Measurements from ENCODE around the gene IZUMO2. TPM values are rescaled to one million over a fixed set of nuclear protein-coding genes. Genes with fewer than 3 reads are reported as not detected.

Gene IZUMO2
- not detected for total RNA-seq

- no peaks in the 10 kb centered on the region for H3K4me1 Mint-ChIP-seq
- no peak within 1 kb of the TSS for H3K4me3 Mint-ChIP-seq
- ATAC-seq (no peak), DNase-seq (no peak)
- peaks cover 2% of the 10 kb centered on the region for H3K9me3 Mint-ChIP-seq (ENCODE audit: low read depth)
- H3K27me3 Mint-ChIP-seq: peaks cover 2% of the 10 kb centered on the region
- CTCF ChIA-PET: no interaction called here
- H3K27ac Mint-ChIP-seq: no peak within 1 kb of the TSS
- H3K36me3 Mint-ChIP-seq: peaks cover 1% of the 10 kb centered on the region
These were observed at the start of gene IZUMO2 for GRCh38 chr19:50162988-50163387. IZUMO2 (minus strand) TSS chr19:50163281; CDS start chr19:50163194, 87 bp downstream.

- peaks cover 2% of the 10 kb centered on the region for H3K9me3 Mint-ChIP-seq (ENCODE audit: low read depth)
- H3K36me3 Mint-ChIP-seq: peaks cover 1% of the 10 kb centered on the region
- CTCF ChIA-PET: no interaction called here
- H3K4me3 Mint-ChIP-seq: no peak overlapping the region
- no peak overlapping the region for H3K27ac Mint-ChIP-seq
- DNase-seq (no peak), ATAC-seq (no peak)
- H3K4me1 Mint-ChIP-seq: no peaks in the 10 kb centered on the region
- peaks cover 3% of the 10 kb centered on the region for H3K27me3 Mint-ChIP-seq
These were observed 47.3 kb upstream of the IZUMO2 start for GRCh38 chr19:50210425-50210824.

- H3K27ac Mint-ChIP-seq: no peak overlapping the region
- CTCF ChIA-PET: no interaction called here
- no peak overlapping the region for H3K4me3 Mint-ChIP-seq
- DNase-seq: no peak
- H3K9me3 Mint-ChIP-seq (ENCODE audit: low read depth): peaks cover 2% of the 10 kb centered on the region
- peaks cover 13% of the 10 kb centered on the region for H3K27me3 Mint-ChIP-seq
- H3K36me3 Mint-ChIP-seq: peaks cover 1% of the 10 kb centered on the region
- no peak for ATAC-seq
- H3K4me1 Mint-ChIP-seq: no peaks in the 10 kb centered on the region
These were observed 46.0 kb upstream of the IZUMO2 start for GRCh38 chr19:50209131-50209530.

GRCh38 chr19:50207730-50208129 is 44.6 kb upstream of the IZUMO2 start:
- Mint-ChIP-seq H3K36me3 (peaks cover 1% of the 10 kb centered on the region), H3K4me3 (no peak overlapping the region), H3K27ac (no peak overlapping the region), H3K9me3 (ENCODE audit: low read depth) (peaks cover 2% of the 10 kb centered on the region), H3K27me3 (peaks cover 21% of the 10 kb centered on the region), H3K4me1 (no peaks in the 10 kb centered on the region)
- CTCF ChIA-PET: no interaction called here
- DNase-seq (no peak), ATAC-seq (no peak)

GRCh38 chr19:50206191-50206590 is 43.1 kb upstream of the IZUMO2 start:
- Mint-ChIP-seq H3K27ac (no peak overlapping the region), H3K4me1 (no peaks in the 10 kb centered on the region), H3K36me3 (peaks cover 1% of the 10 kb centered on the region), H3K9me3 (ENCODE audit: low read depth) (peaks cover 2% of the 10 kb centered on the region), H3K4me3 (no peak overlapping the region), H3K27me3 (peaks cover 30% of the 10 kb centered on the region)
- ATAC-seq (no peak), DNase-seq (no peak)
- CTCF ChIA-PET: no interaction called here

GRCh38 chr19:50205681-50206138 is 42.6 kb upstream of the IZUMO2 start:
- Mint-ChIP-seq H3K27ac (no peak overlapping the region), H3K4me1 (no peaks in the 10 kb centered on the region), H3K27me3 (peaks cover 30% of the 10 kb centered on the region), H3K4me3 (no peak overlapping the region), H3K9me3 (ENCODE audit: low read depth) (peaks cover 2% of the 10 kb centered on the region), H3K36me3 (peaks cover 1% of the 10 kb centered on the region)
- CTCF ChIA-PET: no interaction called here
- no peak for ATAC-seq
- DNase-seq: no peak

GRCh38 chr19:50204811-50205675 is 42.0 kb upstream of the IZUMO2 start:
- Mint-ChIP-seq H3K4me3 (no peak overlapping the region), H3K27me3 (peaks cover 30% of the 10 kb centered on the region), H3K9me3 (ENCODE audit: low read depth) (peaks cover 1% of the 10 kb centered on the region), H3K4me1 (no peaks in the 10 kb centered on the region), H3K36me3 (peaks cover under 1% of the 10 kb centered on the region), H3K27ac (no peak overlapping the region)
- DNase-seq (no peak), ATAC-seq (no peak)
- CTCF ChIA-PET: no interaction called here

GRCh38 chr19:50204081-50204428 is 41.0 kb upstream of the IZUMO2 start:
- Mint-ChIP-seq H3K27ac (no peak overlapping the region), H3K4me1 (no peaks in the 10 kb centered on the region), H3K27me3 (peaks cover 30% of the 10 kb centered on the region), H3K9me3 (ENCODE audit: low read depth) (no peaks in the 10 kb centered on the region), H3K4me3 (no peak overlapping the region), H3K36me3 (no peaks in the 10 kb centered on the region)
- CTCF ChIA-PET: no interaction called here
- DNase-seq: no peak
- no peak for ATAC-seq

- H3K4me1 Mint-ChIP-seq: no peaks in the 10 kb centered on the region
- ATAC-seq (no peak), DNase-seq (no peak)
- H3K36me3 Mint-ChIP-seq: no peaks in the 10 kb centered on the region
- H3K9me3 Mint-ChIP-seq (ENCODE audit: low read depth): no peaks in the 10 kb centered on the region
- CTCF ChIA-PET: no interaction called here
- no peak within 1 kb of the TSS for H3K27ac Mint-ChIP-seq
- no peak within 1 kb of the TSS for H3K4me3 Mint-ChIP-seq
- peaks cover 30% of the 10 kb centered on the region for H3K27me3 Mint-ChIP-seq
These were observed 40.4 kb upstream of the IZUMO2 start, which contains the start of gene MYH14 for GRCh38 chr19:50203281-50204080. MYH14 (plus strand) TSS chr19:50203622; CDS start chr19:50210366, 6,744 bp downstream.

GRCh38 chr19:50202962-50203280 is 39.8 kb upstream of the IZUMO2 start:
- CTCF ChIA-PET: no interaction called here
- ATAC-seq (no peak), DNase-seq (no peak)
- H3K27ac Mint-ChIP-seq: no peak overlapping the region
- no peaks in the 10 kb centered on the region for H3K9me3 Mint-ChIP-seq (ENCODE audit: low read depth)
- no peaks in the 10 kb centered on the region for H3K36me3 Mint-ChIP-seq
- H3K4me1 Mint-ChIP-seq: no peaks in the 10 kb centered on the region
- peaks cover 30% of the 10 kb centered on the region for H3K27me3 Mint-ChIP-seq
- no peak overlapping the region for H3K4me3 Mint-ChIP-seq

GRCh38 chr19:50202386-50202785 is 39.3 kb upstream of the IZUMO2 start:
- H3K4me3 Mint-ChIP-seq: no peak overlapping the region
- CTCF ChIA-PET: no interaction called here
- H3K36me3 Mint-ChIP-seq: no peaks in the 10 kb centered on the region
- DNase-seq (no peak), ATAC-seq (no peak)
- no peak overlapping the region for H3K27ac Mint-ChIP-seq
- H3K27me3 Mint-ChIP-seq: peaks cover 30% of the 10 kb centered on the region
- H3K4me1 Mint-ChIP-seq: no peaks in the 10 kb centered on the region
- H3K9me3 Mint-ChIP-seq (ENCODE audit: low read depth): no peaks in the 10 kb centered on the region

- H3K27me3 Mint-ChIP-seq: peaks cover 18% of the 10 kb centered on the region
- CTCF ChIA-PET: no interaction called here
- H3K9me3 Mint-ChIP-seq (ENCODE audit: low read depth): no peaks in the 10 kb centered on the region
- H3K36me3 Mint-ChIP-seq: no peaks in the 10 kb centered on the region
- no peak overlapping the region for H3K27ac Mint-ChIP-seq
- ATAC-seq (no peak), DNase-seq (no peak)
- H3K4me1 Mint-ChIP-seq: no peaks in the 10 kb centered on the region
- no peak overlapping the region for H3K4me3 Mint-ChIP-seq
These were observed 36.1 kb upstream of the IZUMO2 start for GRCh38 chr19:50199259-50199555.

- no peak overlapping the region for H3K4me3 Mint-ChIP-seq
- H3K36me3 Mint-ChIP-seq: no peaks in the 10 kb centered on the region
- CTCF ChIA-PET: no interaction called here
- no peak overlapping the region for H3K27ac Mint-ChIP-seq
- no peaks in the 10 kb centered on the region for H3K9me3 Mint-ChIP-seq (ENCODE audit: low read depth)
- DNase-seq: no peak
- ATAC-seq: no peak
- H3K27me3 Mint-ChIP-seq: peaks cover 12% of the 10 kb centered on the region
- H3K4me1 Mint-ChIP-seq: no peaks in the 10 kb centered on the region
These were observed 35.6 kb upstream of the IZUMO2 start for GRCh38 chr19:50198431-50199258.

Data from activated CD8-positive, alpha-beta memory T cell treated with anti-CD3 and anti-CD28 coated beads, Interleukin-2, amount 10 ng/mL, durations not matched to agents 7 days and 5 days (primary cell).